ENCODE results near the gene ARHGAP19. TPM values are rescaled to one million over a fixed set of nuclear protein-coding genes. Genes with fewer than 3 reads are reported as not detected.

The ARHGAP19 gene
- total and polyA plus RNA-seq, 8 donors = 1.2 to 16.2 (median 6.3) TPM

DNA sequence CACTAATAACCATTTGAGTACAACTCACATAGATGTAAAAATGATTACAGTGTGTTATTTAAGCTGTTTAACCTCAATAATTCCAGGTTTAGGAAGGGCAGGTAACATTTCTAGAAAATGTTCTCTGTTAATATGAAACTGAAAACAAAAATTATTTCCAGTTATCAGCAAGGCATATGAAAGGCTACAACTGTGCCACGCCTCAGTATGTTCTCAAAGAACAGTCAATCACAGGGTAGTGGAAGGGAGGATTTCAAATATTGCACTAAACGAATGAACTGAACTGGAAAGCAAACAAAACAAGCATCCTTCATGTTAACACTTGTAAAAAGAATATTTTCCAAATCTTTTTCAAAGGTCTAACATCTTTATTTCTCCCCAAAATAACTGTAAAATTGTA lies 31.3 kb downstream of the ARHGAP19 start:
- DNase-seq = peak in 1 of 2 donors; percentile 39
- no peaks in the 10 kb centered on the region for H3K27me3 ChIP-seq
- H3K36me3 ChIP-seq = peaks cover 11 to 61% (median 50%) of the 10 kb centered on the region in 4 donors
- no peaks in the 10 kb centered on the region for H3K4me1 ChIP-seq
- H3K27ac ChIP-seq = no peak overlapping the region
- TF ChIP-seq POLR2A (IDR thresholded peaks at IDR 0.05) = no peak
- no peak for TF ChIP-seq EP300 (IDR thresholded peaks at IDR 0.05)
- TF ChIP-seq, protein P1, sequence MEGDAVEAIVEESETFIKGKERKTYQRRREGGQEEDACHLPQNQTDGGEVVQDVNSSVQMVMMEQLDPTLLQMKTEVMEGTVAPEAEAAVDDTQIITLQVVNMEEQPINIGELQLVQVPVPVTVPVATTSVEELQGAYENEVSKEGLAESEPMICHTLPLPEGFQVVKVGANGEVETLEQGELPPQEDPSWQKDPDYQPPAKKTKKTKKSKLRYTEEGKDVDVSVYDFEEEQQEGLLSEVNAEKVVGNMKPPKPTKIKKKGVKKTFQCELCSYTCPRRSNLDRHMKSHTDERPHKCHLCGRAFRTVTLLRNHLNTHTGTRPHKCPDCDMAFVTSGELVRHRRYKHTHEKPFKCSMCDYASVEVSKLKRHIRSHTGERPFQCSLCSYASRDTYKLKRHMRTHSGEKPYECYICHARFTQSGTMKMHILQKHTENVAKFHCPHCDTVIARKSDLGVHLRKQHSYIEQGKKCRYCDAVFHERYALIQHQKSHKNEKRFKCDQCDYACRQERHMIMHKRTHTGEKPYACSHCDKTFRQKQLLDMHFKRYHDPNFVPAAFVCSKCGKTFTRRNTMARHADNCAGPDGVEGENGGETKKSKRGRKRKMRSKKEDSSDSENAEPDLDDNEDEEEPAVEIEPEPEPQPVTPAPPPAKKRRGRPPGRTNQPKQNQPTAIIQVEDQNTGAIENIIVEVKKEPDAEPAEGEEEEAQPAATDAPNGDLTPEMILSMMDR (IDR thresholded peaks at IDR 0.05) = no peak
- TF ChIP-seq POLR2AphosphoS5 (IDR thresholded peaks at IDR 0.05) = no peak
- H3K4me3 ChIP-seq = no peak overlapping the region
- intact Hi-C loops (cut with DNase I; ENCODE audit: low total_unique reads) = no loop called here
- whole genome bisulfite sequencing, 5 donors = 41 to 63% (median 44%) methylated on average over 2 of the region's 2 CpGs
- H3K9me3 ChIP-seq = no peaks in the 10 kb centered on the region

- Histone ChIP-seq H3K4me3 (no peak overlapping the region), H3K36me3 (peaks cover 13 to 66% (median 57%) of the 10 kb centered on the region in 4 donors), H3K27ac (no peak overlapping the region), H3K4me1 (no peaks in the 10 kb centered on the region), H3K27me3 (no peaks in the 10 kb centered on the region), H3K9me3 (no peaks in the 10 kb centered on the region)
- intact Hi-C loops (cut with DNase I; ENCODE audit: low total_unique reads) = no loop called here
- peak in 1 of 2 donors; percentile 32 for DNase-seq
- WGBS, 5 donors = 76 to 96% (median 83%) methylated on average over 1 of the region's 1 CpG
- no peak for TF ChIP-seq POLR2AphosphoS5 (IDR thresholded peaks at IDR 0.05)
- TF ChIP-seq, protein P1 (IDR thresholded peaks at IDR 0.05) = no peak
- TF ChIP-seq EP300 (IDR thresholded peaks at IDR 0.05) = no peak
- no peak for TF ChIP-seq POLR2A (IDR thresholded peaks at IDR 0.05)
Measured at GRCh38 chr10:97259119-97259518, 33.3 kb downstream of the ARHGAP19 start.

- Histone ChIP-seq H3K9me3 (no peaks in the 10 kb centered on the region), H3K27ac (peak overlapping the region in 1 of 5 donors; percentile 28), H3K4me1 (no peaks in the 10 kb centered on the region), H3K36me3 (peaks cover 13 to 60% (median 49%) of the 10 kb centered on the region in 4 donors), H3K4me3 (no peak overlapping the region), H3K27me3 (no peaks in the 10 kb centered on the region)
- DNase-seq = no peak
- TF ChIP-seq POLR2A (IDR thresholded peaks at IDR 0.05) (no peak), POLR2AphosphoS5 (IDR thresholded peaks at IDR 0.05) (no peak), EP300 (IDR thresholded peaks at IDR 0.05) (no peak)
- TF ChIP-seq, protein P1 (IDR thresholded peaks at IDR 0.05) = no peak
- intact Hi-C loops (cut with DNase I; ENCODE audit: low total_unique reads) = no loop called here
- WGBS, 5 donors = 76 to 88% (median 84%) methylated on average over 1 of the region's 1 CpG
Measured at GRCh38 chr10:97256356-97256755, 36.1 kb downstream of the ARHGAP19 start.

DNA sequence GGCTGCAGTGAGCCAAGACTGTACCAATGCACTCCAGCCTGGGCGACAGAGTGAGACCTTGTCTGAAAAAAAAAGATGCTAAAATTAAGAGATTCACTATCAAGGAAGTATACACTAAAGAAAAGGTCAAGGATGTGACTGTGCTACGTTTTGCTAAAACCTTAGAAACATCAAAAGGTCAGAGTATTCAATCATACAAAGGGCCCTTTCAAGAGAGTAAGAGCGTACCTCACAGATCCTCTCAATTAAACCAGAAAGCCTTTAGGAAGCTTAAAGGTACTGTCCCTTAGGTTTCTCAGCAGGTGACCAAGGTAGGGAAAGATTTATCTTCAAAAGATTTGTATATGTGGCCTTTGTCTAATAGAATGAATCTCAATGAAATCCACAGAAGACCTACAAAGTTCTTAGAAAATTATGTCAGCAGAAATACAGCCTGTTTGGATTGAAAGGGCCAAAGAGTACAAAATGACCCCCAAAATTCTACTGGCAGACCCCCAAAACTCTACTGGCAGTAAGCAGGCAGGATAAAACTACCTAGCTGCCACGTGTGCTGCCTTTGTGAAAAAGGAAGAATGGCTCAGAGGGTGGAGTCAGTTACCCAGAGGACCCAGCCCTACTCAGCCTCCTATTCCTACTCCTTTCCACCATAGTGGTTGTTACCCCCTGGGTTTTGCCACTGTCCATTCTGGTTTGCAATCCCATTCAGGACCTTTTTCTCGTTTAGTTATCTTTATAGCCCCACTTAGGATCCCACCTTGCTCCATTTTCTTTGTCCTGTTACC lies 36.7 kb downstream of the ARHGAP19 start:
- WGBS, 5 donors = 76 to 83% (median 82%) methylated on average over 5 of the region's 5 CpGs
- no peaks in the 10 kb centered on the region for H3K27me3 ChIP-seq
- H3K36me3 ChIP-seq = peaks cover 13 to 60% (median 49%) of the 10 kb centered on the region in 4 donors
- TF ChIP-seq, protein P1 (IDR thresholded peaks at IDR 0.05) = no peak
- TF ChIP-seq POLR2A (IDR thresholded peaks at IDR 0.05) = no peak
- TF ChIP-seq POLR2AphosphoS5 (IDR thresholded peaks at IDR 0.05) = no peak
- no peak for TF ChIP-seq EP300 (IDR thresholded peaks at IDR 0.05)
- H3K4me1 ChIP-seq = no peaks in the 10 kb centered on the region
- no peak overlapping the region for H3K4me3 ChIP-seq
- no peaks in the 10 kb centered on the region for H3K9me3 ChIP-seq
- H3K27ac ChIP-seq = peak overlapping the region in 1 of 5 donors; percentile 28
- intact Hi-C loops (cut with DNase I; ENCODE audit: low total_unique reads) = no loop called here
- DNase-seq = no peak
